ENCODE measurements around the gene STBD1. TPM values are rescaled to one million over a fixed set of nuclear protein-coding genes. Genes with fewer than 3 reads are reported as not detected.
"Not testable (repeated sequence)": the region's sequence is repeated elsewhere in the genome, so short reads cannot be mapped to it uniquely, and the experiment has no call there.

STBD1 gene
- total RNA-seq, 2 donors from 2014 or later, result 12.9 to 40.9 TPM

DNA sequence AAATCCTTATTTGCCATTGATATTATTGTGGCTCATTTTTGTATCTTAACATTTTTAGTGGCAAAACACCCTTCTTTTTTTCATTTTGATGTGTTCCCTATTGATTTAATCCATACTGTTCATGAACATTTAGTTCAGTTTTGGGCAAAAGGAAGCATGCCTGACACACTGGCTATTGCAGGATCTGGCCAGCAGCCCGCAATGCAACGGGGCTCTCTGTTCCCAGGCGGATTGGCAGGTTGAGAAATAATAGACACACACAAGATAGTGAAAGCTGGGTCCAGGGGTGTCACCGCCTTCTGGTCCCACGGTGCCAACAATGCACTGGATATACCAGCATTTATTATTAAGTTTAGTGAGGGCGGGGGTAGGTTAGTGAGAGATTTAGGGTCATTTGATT lies 24.9 kb upstream of the STBD1 start:
- intact Hi-C loops (cut with DNase I, micrococcal nuclease), result not testable (repeated sequence)

DNA sequence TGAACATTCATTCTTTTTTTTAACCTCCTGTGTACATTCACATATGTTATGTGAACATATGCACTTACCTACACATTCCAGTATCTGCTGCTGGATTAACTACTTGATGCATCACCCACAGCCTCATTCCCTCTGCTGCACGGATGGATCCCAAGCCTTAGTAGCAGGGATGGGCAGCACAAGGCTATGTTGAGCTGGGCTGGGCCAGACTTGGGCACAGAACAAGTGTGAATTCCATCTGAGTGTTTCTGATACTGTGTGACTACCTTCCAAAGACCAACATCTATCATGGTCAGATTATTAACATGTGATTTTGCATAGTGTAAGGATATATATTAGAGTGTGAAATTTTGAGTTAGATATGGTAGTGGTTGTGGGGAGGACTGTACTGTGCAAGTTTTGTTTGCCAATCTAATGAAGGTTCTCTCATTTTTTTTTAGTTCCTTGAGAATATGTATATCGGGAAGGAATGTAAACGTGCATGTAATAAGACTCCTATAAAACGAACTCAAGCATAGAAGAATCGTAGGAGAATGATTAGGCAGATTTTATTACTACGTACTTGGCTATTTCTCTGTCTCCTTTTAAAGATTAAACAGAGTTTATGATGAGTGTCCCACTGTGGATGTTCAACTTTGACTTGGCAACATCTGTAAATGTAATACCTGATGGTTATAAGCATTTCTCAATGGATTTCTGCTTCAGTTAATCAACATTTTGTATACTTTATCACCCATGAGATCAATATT lies 23.4 kb upstream of the STBD1 start:
- DNase-seq (no peak), ATAC-seq (peak; percentile 86)
- intact Hi-C loops (cut with DNase I, micrococcal nuclease), result no loop called here

More for the DNA sequence above, 24.9 kb upstream of the STBD1 start:
- not testable (repeated sequence) for DNase-seq, ATAC-seq

DNA sequence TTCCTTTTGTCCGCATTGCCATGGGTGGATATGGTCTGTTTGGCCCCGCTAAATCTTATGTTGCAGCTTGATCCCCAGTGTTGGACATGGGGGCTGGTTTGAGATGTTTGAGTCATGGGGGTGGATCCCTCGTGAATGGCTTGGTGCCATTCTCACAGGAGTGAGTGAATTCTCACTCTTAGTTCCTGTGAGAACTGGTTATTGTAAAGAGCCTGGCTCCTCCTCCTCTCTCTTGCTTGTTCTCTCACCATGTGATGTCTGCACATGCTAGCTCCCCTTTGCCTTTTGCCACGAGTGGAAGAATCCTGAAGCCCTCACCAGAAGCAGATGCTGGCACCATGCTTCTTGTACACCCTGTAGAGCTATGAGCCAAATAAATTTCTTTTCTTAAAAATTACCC lies 22.6 kb upstream of the STBD1 start:
- DNase-seq, result no peak
- ATAC-seq, result peak; percentile 79
- intact Hi-C loops (cut with DNase I, micrococcal nuclease), result no loop called here

DNA sequence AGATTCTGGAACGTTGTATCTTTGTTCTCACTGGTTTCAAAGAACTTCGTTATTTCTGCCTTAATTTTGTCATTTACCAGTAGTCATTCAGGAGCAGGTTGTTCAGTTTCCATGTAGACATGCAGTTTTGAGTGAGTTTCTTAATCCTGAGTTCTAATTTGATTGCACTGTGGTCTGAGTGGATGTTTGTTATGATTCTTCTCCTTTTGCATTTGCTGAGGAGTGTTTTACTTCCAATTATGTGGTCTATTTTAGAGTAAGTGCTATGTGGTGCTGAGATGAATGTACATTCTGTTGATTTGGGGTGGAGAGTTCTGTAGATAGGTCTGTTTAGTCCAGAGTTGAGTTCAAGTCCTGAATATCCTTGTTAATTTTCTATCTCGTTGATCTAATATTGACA lies 18.7 kb upstream of the STBD1 start:
- intact Hi-C loops (cut with DNase I, micrococcal nuclease); ATAC-seq; DNase-seq: not testable (repeated sequence)

DNA sequence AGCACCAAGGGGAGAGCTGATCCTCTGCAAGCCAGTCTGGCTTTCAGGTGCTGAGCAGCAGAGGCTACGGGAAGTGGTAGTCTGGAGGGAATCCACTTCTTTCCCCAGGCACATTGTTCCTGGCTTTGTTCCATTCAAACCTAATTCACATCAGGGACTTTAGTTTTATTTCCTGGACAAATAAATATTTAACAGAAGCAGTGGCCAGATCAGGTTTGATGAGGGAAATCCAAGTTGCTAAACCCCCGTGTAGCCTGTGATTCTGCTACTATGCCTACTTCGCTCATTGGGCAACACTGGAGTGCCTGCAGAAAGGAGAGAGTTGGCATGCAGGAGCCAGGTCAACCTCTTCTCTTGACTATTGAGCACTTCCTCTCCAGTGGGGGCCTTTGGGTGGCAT lies 13.8 kb upstream of the STBD1 start:
- ATAC-seq, result peak; percentile 63
- DNase-seq, result no peak
- intact Hi-C loops (cut with DNase I, micrococcal nuclease), result no loop called here

DNA sequence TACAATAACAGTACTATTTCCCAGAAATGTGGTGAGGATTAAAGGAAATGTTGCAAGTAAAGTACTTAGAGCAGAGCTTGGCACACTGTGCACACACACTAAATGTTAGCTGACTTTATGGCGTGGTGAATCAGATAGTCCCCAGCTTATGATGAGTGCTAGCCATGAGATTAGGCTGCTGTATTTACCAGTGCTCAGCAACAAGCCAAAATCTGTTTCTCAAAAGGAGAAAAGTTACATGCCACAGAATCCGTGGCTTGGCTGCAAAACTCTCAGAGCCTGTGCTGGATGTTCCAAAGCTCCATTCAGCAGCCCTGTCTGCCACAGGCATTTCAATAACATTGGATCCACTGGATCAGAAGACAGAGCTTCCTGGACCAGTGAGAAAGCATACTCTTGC lies 12.8 kb upstream of the STBD1 start:
- DNase-seq (no peak), ATAC-seq (peak; percentile 72)
- intact Hi-C loops (cut with DNase I, micrococcal nuclease), result no loop called here

DNA sequence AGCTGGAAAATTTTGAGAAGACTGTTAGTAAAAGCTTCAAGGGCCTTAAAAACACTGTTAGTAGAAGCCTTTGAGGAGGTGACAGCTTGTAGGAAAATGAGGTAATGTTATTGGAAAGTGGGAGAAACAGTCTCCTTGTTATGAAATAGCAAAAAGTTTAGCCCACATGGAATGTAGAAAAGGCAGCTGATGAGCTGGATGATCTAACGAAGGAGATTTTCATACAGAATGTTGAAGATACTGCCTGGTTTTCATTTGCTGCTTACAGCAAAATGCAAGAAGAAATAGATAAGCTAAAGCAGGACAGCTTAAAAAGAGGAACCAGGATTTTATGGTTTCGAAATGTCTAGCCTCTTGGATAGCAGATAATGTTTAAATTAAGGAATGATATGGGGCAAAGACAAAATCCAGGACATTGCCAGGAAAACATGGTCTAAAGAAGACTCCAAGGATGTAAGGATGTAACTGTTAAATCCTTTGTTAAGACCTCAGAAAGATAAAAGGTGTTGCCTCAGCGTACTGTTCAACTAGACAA lies 10.2 kb upstream of the STBD1 start:
- intact Hi-C loops (cut with DNase I, micrococcal nuclease), result no loop called here
- DNase-seq, result no peak
- ATAC-seq, result no peak

DNA sequence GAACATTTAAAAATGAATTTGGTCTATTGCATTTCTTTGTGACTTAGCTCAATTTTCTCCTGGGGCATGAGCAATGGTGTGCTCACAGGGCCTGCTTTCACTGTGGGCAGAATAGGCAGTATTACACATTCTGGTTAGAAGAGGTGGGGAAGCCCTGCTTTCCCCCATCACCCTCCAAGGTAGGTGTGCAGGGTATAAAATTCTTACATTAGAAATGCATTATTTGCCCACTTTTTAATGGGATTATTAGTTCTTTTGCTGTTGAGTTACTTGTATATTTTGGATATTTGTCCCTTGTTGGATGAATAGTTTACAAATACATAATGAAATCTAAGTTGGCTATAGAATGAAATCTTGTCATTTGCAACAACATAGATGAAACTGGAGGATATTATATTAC lies 8.3 kb upstream of the STBD1 start:
- no peak for DNase-seq
- intact Hi-C loops (cut with DNase I, micrococcal nuclease), result no loop called here
- no peak for ATAC-seq

DNA sequence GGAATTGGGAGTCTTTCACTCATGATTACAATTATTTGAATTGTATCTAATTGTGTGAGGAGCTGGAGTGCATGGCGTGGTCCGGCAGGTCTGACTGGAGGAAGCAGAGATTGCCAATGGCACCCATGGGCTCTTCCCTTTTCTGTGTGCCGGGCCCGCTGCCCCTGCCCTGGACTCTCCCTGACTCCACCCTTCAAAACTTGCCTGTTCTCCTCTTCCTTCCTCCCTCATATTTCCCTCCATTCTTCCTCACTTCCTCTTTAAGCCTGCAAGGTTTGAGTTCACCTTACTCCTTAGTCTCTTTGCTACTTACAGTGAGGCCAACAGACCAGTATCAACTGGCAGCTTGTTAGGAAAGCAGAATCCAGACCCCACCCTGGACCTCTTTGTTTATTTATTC lies 6.5 kb upstream of the STBD1 start:
- ATAC-seq, result peak; percentile 38
- intact Hi-C loops (cut with DNase I, micrococcal nuclease), result loop anchor here in 1 of 2 donors (10.0 kb wide), 1 partner anchor 105 kb away; no protein-coding TSS in a partner anchor

DNA sequence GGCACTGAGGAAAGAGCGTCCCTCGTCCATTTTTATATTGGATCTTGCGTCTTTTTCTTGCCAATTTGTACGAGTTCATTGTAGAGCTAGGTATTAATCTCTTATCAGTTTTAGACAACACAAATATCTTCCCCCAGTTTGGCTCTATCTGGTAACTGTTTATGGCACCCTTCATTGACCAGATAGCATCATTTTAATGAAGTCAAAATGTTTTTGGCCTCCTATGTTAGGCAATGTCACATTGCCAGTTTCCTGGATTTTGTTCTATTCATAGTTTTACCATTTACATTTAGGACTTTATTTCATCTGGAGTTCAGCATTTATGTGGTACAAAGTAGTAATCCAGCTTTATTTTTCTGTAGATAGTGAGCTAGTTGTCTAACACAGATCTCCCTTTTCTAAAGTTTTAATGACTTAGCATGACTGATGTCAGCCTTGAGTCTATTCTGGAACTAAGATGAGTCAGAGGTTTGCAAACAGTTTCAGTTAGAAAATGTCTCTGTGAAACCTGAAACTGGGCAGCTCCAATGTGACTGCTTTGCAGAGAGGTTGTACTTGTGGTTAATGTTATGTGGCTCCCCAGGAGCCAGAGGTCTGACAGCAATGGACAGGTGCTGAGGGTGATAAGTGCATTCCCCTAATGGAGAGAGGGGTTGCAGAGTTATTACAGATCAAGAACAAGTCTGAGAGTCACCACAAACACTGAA lies 5.3 kb upstream of the STBD1 start:
- ATAC-seq, result peak; percentile 21
- peak in 1 of 2 donors; percentile 29 for DNase-seq
- intact Hi-C loops (cut with DNase I, micrococcal nuclease), result loop anchor here in 1 of 2 donors (10.0 kb wide), 1 partner anchor 106 kb away; no protein-coding TSS in a partner anchor

More for the DNA sequence above, 6.5 kb upstream of the STBD1 start:
- no peak for DNase-seq

DNA sequence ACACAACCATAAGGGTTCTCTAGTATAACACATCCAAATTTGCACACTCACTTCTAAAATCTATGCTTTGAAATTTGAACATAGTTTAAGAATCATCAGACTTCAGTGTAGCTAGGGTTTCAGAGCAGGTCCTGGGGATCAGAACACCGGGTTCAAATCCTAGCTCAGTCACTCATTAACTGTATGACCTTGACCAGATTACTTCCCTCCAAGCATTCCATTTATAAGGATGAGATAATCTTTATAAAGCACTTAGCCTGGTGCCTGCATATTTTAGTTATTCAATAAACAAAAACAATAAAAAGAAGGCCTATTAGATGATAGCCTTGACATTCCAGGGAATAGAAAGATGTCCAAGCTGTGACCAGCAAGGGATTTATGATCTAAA lies 4.8 kb upstream of the STBD1 start:
- no peak for ATAC-seq
- intact Hi-C loops (cut with DNase I, micrococcal nuclease), result loop anchor here in 1 of 2 donors (10.0 kb wide), 1 partner anchor 107 kb away; no protein-coding TSS in a partner anchor
- no peak for DNase-seq

DNA sequence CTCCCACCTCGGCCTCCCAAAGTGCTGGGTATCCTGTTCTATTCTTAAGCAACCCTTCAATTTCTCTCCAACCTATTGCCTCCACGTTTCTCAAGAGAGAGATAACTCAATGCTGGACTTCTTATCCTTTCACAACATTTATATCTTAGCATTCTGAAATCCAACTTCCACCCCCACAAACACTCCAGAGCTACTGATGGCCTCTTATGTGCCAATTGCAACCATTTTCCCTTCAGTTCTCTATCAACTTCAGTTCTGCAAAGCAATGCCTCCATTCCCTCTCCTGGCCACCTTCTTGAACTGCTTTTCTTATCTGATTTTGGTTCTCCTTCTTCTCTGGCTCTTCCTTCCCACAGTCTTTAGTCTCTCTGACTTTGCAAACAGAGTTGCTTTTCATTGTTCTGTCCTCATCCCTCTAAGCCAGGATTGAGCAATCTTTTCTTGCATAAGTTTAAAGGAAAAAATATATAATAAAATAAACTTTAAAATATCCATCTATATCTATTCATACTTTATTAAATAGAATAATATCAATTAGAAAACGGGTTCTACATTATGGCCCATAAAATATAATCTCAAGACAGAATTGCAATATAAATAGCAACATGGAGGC lies 3.6 kb upstream of the STBD1 start:
- DNase-seq (no peak), ATAC-seq (no peak)
- intact Hi-C loops (cut with DNase I, micrococcal nuclease), result loop anchor here in 1 of 2 donors (10.0 kb wide), 1 partner anchor 108 kb away; no protein-coding TSS in a partner anchor

DNA sequence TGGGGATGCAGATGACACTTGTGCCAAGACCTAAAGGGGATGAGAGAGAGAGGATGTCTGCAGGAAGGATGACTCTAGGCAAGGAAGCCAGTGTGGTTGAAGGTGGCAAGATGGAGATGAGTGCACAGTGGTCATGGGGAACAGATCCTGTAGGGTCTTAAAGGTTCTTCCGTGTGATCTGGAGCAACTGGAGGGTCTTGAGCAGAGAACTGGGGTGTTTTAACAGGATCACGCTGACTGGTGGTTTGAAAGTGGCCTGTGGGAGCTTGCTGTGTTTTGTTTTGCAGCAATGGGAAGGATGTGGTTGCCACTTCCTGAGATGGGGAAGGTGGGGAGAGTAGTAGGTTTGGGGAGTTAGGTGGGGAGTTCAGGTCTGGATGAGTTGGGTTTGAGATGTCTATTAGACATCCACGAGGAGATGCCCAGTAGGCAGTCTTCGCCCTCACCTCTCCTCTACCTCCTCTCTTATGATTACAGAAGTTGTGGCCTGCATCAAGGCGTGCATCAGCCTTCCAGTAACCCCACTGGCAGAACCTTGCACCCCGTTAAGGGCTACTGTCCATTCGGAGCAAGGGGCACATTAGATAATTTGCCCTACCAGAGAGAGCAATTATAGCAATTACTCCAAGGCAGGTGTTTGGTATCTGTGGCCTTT lies 1.4 kb upstream of the STBD1 start:
- intact Hi-C loops (cut with DNase I, micrococcal nuclease), result loop anchor here in 1 of 2 donors (10.0 kb wide), 1 partner anchor 110 kb away; no protein-coding TSS in a partner anchor
- no peak for ATAC-seq
- DNase-seq, result no peak

DNA sequence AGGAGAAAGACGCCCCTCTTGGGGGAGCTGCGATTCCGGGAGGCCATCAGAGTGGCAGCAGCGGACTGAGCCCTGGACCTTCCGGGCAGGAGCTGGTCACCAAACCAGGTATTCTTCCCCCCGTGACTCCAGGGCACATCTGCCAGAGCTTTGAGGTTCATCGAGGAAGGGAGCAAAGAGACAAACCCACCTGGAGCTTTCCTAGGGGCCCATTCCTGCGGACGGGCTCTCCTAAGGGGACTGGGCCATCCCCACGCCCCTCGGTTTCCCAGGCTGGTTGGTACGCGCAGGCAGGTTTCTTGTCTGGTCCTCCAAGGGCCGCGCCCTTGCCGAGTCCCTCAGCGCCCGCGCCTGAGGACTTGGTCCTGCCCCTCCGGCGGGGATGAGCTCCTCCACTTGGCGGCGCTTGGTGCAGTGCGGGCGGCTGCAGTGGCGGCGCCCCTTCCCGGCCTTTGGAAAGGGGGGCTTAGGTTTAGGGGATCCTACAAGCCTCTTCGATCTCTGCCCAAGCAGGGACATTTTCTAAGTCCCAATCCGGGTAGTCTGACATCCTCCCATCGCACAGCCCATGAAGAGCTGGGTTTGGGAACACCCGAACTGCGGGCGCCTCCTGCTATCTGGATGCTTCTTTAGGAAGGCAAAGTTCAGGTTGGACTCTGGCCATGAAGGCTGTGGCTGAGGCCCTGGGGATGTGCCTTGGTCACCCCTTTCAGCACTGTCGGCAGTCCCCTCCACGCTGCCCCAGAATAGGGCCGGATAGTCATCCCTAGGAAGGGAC lies 538 bp downstream of the STBD1 start:
- DNase-seq (peak; percentile 72 to 82), ATAC-seq (peak; percentile 66)
- intact Hi-C loops (cut with DNase I, micrococcal nuclease), result loop anchor here in 1 of 2 donors (10.0 kb wide), 1 partner anchor 112 kb away; no protein-coding TSS in a partner anchor

DNA sequence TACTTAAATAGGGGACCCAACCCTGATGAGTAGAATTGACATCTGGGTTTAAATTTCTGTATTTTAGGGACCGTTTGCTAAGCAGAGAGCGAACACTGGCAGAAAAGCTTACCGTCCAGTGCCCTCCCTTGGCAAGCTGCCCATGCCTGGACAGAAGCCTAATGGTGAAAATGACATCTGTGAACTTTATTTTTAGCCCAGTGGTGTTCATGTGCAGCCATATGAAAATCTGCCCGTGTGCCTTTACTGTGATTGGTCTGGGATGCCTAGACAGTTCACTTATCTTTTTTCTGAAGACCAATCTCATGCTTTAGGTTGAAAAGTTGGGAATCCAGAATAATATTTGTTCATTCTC lies 1.1 kb downstream of the STBD1 start:
- ATAC-seq, result no peak
- DNase-seq, result peak; percentile 26 to 44
- intact Hi-C loops (cut with DNase I, micrococcal nuclease), result loop anchor here in 1 of 2 donors (10.0 kb wide), 1 partner anchor 113 kb away; no protein-coding TSS in a partner anchor

DNA sequence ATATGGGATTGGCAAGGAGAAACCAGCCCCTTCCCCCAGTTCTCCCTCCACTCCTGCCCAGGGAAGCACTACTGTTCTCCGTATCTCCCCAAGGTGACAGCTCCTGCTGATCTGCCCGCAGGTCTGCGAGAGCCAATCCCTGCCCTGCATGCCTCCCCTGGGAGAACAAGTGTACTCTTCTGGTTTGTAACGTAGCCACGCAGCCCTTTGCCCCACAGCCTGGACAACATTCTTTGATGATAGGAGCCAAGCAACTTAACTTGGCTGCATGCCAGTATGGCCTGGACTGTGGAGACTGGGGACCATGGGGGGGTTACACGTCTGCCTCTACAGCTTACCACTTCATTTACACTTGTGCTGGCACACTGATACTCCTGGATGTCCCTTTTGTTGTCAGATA lies 2.0 kb downstream of the STBD1 start:
- ATAC-seq (no peak), DNase-seq (peak; percentile 27 to 42)
- intact Hi-C loops (cut with DNase I, micrococcal nuclease), result loop anchor here in 1 of 2 donors (10.0 kb wide), 1 partner anchor 114 kb away; no protein-coding TSS in a partner anchor

DNA sequence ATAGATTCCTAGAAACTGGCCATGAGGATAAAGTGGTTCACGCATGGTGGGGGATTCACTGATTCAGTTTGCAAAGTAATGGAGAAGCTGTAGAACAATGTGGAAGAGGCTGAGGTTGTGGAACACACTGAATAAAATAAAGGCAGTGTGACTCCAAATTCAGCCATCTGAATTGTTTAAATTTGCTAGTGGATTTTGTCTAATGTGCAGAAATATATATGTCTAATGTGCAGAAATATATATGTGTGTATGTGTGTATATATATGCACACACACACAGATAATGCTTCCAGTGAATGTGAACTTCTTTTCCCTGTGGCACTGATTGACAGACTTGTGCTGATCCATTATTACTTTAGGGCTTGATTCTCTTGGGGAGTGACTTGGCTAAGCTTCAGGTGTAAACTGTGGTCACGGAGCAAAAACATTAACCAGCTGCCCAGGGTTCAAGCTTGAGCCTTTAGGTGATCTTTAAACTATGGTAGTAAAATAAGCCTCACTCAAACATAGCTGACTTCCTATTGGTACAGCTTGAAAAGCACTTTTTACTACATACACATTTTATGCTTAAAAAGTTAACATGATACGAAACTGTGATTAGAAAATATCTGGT lies 3.5 kb downstream of the STBD1 start:
- intact Hi-C loops (cut with DNase I, micrococcal nuclease), result loop anchor here in 1 of 2 donors (10.0 kb wide), 1 partner anchor 115 kb away; no protein-coding TSS in a partner anchor
- ATAC-seq (peak; percentile 35), DNase-seq (peak in 1 of 2 donors; percentile 7)

Measured in left colon (tissue), 2 donors.